ENCODE data around the gene IFI30. TPM values are rescaled to one million over a fixed set of nuclear protein-coding genes. Genes with fewer than 3 reads are reported as not detected.
A peak's percentile ranks its signal among the peaks of the same experiment; 100 is the strongest.

The IFI30 gene
- total and polyA plus RNA-seq, 2 donors (not counting 3 experiments of a cell fraction or from before 2014, with no cell fraction given), result 1.1 to 1.6 TPM

DNA sequence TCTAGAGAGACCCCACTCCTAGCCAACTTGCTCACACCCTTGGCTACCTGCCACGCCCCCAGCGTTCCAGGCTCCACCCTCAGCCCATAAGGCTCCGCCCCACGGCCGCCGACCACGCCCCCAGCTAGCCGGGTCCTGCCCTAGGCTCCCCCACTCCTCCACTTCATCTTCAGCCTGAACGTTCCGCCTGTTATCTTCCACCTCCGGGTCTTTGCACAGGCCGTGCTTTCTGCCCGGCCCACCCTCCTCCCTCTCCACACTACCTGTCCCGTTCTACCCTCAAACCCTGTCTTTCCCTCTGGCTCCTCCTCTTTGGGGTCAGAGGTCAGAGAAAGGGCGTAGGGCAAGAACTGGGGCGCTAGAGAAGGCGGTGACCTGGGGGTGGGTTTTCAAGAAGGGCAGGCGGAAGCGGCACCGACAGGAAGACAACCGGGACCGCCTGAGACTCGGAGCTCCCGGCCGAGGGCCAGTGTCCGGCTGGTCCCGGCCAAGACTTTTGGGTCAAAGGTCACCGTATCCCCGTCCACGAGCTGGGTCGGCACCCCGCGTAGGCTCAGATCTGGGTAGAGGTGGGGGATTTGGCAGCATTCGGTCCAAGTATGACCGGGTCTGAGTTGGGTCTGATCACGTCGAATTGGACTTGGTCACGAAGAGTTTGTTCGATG is 50.4 kb downstream of the IFI30 start:
- H3K27ac ChIP-seq (ENCODE audit: insufficient read depth, low read depth, low read length), result no peak overlapping the region
- dilution Hi-C loops (cut with MboI; ENCODE audit: extremely low pct_ligation_motif_present, low sequenced_read_pairs) (no loop called here), intact Hi-C loops (cut with micrococcal nuclease) (no loop called here)
- peak overlapping the region in 2 of 3 experiments; percentile 16 to 24 for H3K4me3 ChIP-seq (replicated peaks in 1 of 3; ENCODE audit: insufficient read depth in 1 of 3, low read depth in 1 of 3, low read length in 3 of 3)
- no peaks in the 10 kb centered on the region for H3K79me2 ChIP-seq (ENCODE audit: control insufficient read depth, insufficient read depth, low read length)
- no peaks in the 10 kb centered on the region for H3K9me3 ChIP-seq (replicated peaks; ENCODE audit: control insufficient read depth, insufficient read depth, low read length)
- POLR2A ChIA-PET, result interaction anchor here (0.9 to 1.2 kb wide), 4 partner anchors 16 to 162 kb away, joined by 3 to 6 read pairs (median 4); partner anchors contain the start of genes GDF15 and JUND
- FAIRE-seq (no peak), DNase-seq (ENCODE audit: low read depth, low spot score) (peak; percentile 18)
- CTCF ChIA-PET, result interaction anchor here (0.6 to 3.9 kb wide), 11 partner anchors 10 to 111 kb away, joined by 3 to 27 read pairs (median 4); no protein-coding TSS in a partner anchor
- H2AFZ ChIP-seq (ENCODE audit: low read depth, low read length), result peak overlapping the region; percentile 73
- no peaks in the 10 kb centered on the region for H3K36me3 ChIP-seq (ENCODE audit: control insufficient read depth in 2 of 2, extremely low read depth in 1 of 2, insufficient read depth in 2 of 2, low read length in 2 of 2)
- H3K4me2 ChIP-seq (ENCODE audit: insufficient read depth, low read length), result peak overlapping the region; percentile 50
- H3K27me3 ChIP-seq (ENCODE audit: control insufficient read depth in 2 of 2, insufficient read depth in 2 of 2, low read length in 2 of 2), result peaks cover 5% of the 10 kb centered on the region in 2 experiments
- BruUV-seq (replicated peaks), result no TSS peak
- peaks cover 9% of the 10 kb centered on the region for H3K4me1 ChIP-seq (ENCODE audit: control insufficient read depth, extremely low read depth, insufficient read depth, low read length)
- H4K20me1 ChIP-seq (replicated peaks; ENCODE audit: control insufficient read depth, extremely low read depth, insufficient read depth, low read length), result no peaks in the 10 kb centered on the region
- no peak for TF ChIP-seq MYC (IDR thresholded peaks at IDR 0.05; ENCODE audit: low read depth, low read length)
- no peak for TF ChIP-seq GATA2 (IDR thresholded peaks at IDR 0.05; ENCODE audit: insufficient read depth, insufficient read length, low read depth, low read length)
- TF ChIP-seq, protein P1, sequence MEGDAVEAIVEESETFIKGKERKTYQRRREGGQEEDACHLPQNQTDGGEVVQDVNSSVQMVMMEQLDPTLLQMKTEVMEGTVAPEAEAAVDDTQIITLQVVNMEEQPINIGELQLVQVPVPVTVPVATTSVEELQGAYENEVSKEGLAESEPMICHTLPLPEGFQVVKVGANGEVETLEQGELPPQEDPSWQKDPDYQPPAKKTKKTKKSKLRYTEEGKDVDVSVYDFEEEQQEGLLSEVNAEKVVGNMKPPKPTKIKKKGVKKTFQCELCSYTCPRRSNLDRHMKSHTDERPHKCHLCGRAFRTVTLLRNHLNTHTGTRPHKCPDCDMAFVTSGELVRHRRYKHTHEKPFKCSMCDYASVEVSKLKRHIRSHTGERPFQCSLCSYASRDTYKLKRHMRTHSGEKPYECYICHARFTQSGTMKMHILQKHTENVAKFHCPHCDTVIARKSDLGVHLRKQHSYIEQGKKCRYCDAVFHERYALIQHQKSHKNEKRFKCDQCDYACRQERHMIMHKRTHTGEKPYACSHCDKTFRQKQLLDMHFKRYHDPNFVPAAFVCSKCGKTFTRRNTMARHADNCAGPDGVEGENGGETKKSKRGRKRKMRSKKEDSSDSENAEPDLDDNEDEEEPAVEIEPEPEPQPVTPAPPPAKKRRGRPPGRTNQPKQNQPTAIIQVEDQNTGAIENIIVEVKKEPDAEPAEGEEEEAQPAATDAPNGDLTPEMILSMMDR (IDR thresholded peaks at IDR 0.05; ENCODE audit: extremely low read depth in 1 of 2, insufficient read depth in 1 of 2, low read depth in 1 of 2, low read length in 2 of 2), result no peak
- no peak for TF ChIP-seq POLR2A (IDR thresholded peaks at IDR 0.05; ENCODE audit: low read depth, low read length)
- TF ChIP-seq JUN (IDR thresholded peaks at IDR 0.05; ENCODE audit: borderline replicate concordance, insufficient read depth, insufficient read length, low read depth), result no peak
- no peak for TF ChIP-seq POLR2AphosphoS5 (IDR thresholded peaks at IDR 0.05; ENCODE audit: insufficient read depth, low read depth, low read length)
- TF ChIP-seq, protein P2, sequence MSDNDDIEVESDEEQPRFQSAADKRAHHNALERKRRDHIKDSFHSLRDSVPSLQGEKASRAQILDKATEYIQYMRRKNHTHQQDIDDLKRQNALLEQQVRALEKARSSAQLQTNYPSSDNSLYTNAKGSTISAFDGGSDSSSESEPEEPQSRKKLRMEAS (IDR thresholded peaks at IDR 0.05; ENCODE audit: insufficient read depth, insufficient read length), result no peak
- no peak for TF ChIP-seq FOS (IDR thresholded peaks at IDR 0.05; ENCODE audit: borderline replicate concordance, insufficient read depth, low read length)
- no peak for TF ChIP-seq EZH2 (IDR thresholded peaks at IDR 0.05; ENCODE audit: borderline replicate concordance, low read depth, low read length, severe bottlenecking)
- H3K9ac ChIP-seq (replicated peaks; ENCODE audit: extremely low read depth, insufficient read depth, low read length), result no peak overlapping the region
- no peaks in the 10 kb centered on the region for H3K9me1 ChIP-seq (replicated peaks; ENCODE audit: control insufficient read depth, extremely low read depth, insufficient read depth, low read length)

Data from endothelial cell of umbilical vein (primary cell).